Hepatocyte (in vitro differentiated cells): ENCODE data around the gene CHMP6. TPM values are rescaled to one million over a fixed set of nuclear protein-coding genes. Genes with fewer than 3 reads are reported as not detected.
A peak's percentile ranks its signal among the peaks of the same experiment; 100 is the strongest.

Source experiments
- DNase-seq: peaks from one replicate; pipeline ENCODE4 v3.0.0-alpha.2; 2016; ENCODE audit warnings: low spot score
- H2AFZ ChIP-seq: fragments of 200-600 bp; sonication (generic); 2 replicates; pipeline ENCODE4 v1.6.0; 2016; ENCODE audit warnings: antibody characterized with exemption, mild to moderate bottlenecking
- H3K27ac ChIP-seq: fragments of 200-600 bp; sonication (generic); 2 replicates; pipeline ENCODE4 v1.5.1; 2016; ENCODE audit warnings: mild to moderate bottlenecking
- H3K27me3 ChIP-seq: fragments of 200-600 bp; sonication (generic); 2 replicates; pipeline ENCODE4 v1.6.1; 2016
- H3K36me3 ChIP-seq: fragments of 200-600 bp; sonication (generic); replicated peaks from 2 replicates; pipeline ENCODE4 v1.5.1; 2016; ENCODE audit warnings: low read depth; ENCODE audit not compliant: insufficient read depth
- H3K4me1 ChIP-seq: fragments of 200-600 bp; sonication (generic); 2 replicates; pipeline ENCODE4 v1.5.1; 2016; ENCODE audit warnings: mild to moderate bottlenecking, moderate library complexity; ENCODE audit not compliant: insufficient read depth
- H3K4me2 ChIP-seq: fragments of 200-600 bp; sonication (generic); 2 replicates; pipeline ENCODE4 v1.6.0; 2016
- H3K4me3 ChIP-seq: fragments of 200-600 bp; sonication (generic); 2 replicates; pipeline ENCODE4 v1.5.1; 2016; ENCODE audit warnings: mild to moderate bottlenecking
- H3K79me2 ChIP-seq: fragments of 200-600 bp; sonication (generic); 2 replicates; pipeline ENCODE4 v1.6.0; 2017; ENCODE audit warnings: mild to moderate bottlenecking
- H3K9me2 ChIP-seq: fragments of 200-600 bp; sonication (generic); replicated peaks from 2 replicates; pipeline ENCODE4 v1.6.0; 2017; ENCODE audit warnings: mild to moderate bottlenecking; ENCODE audit not compliant: insufficient read depth
- H3K9me3 ChIP-seq: fragments of 200-600 bp; sonication (generic); 2 replicates; pipeline ENCODE4 v1.5.1; 2016; ENCODE audit warnings: low read depth, mild to moderate bottlenecking
- H4K20me1 ChIP-seq: fragments of 200-600 bp; sonication (generic); 2 replicates; pipeline ENCODE4 v1.6.0; 2016; ENCODE audit warnings: mild to moderate bottlenecking; ENCODE audit not compliant: insufficient read depth, poor library complexity, severe bottlenecking
- CTCF ChIP-seq: fragments of 200-600 bp; sonication (generic); IDR thresholded peaks from 2 replicates; pipeline ENCODE4 v1.5.1; 2016; ENCODE audit warnings: antibody characterized with exemption, mild to moderate bottlenecking; ENCODE audit not compliant: poor library complexity
- EZH2 ChIP-seq: fragments of 200-600 bp; sonication (generic); IDR thresholded peaks from 2 replicates; pipeline ENCODE4 v1.6.1; 2016; ENCODE audit warnings: antibody characterized with exemption, mild to moderate bottlenecking, borderline replicate concordance
- EZH2phosphoT487 ChIP-seq: fragments of 200-600 bp; sonication (generic); IDR thresholded peaks from one replicate; pipeline ENCODE4 v1.6.1; 2018; ENCODE audit warnings: antibody characterized with exemption, mild to moderate bottlenecking, low read depth, moderate library complexity; ENCODE audit not compliant: unreplicated experiment, severe bottlenecking
- WGBS: methylation state at CpG from one replicate; pipeline ENCODE4 v1.1.6; 2016; ENCODE audit warnings: low lambda C conversion rate; ENCODE audit errors: missing lambda C conversion rate; 5-methylcytosine and 5-hydroxymethylcytosine counted together
- polyA plus RNA-seq: library from polyadenylated mRNA; unstranded; fragments of >200 nt; fragmentation: Nextera tagmentation; extraction: Ambion mirVana; gene quantifications from 2 replicates; pipeline ENCODE4 v1.2.1, GENCODE V29; 2016
- total RNA-seq: library from RNA; depleted of rRNA; stranded (reverse); fragments of >200 nt; gene quantifications from 2 replicates; pipeline ENCODE4 v1.2.3, GENCODE V29; 2014

The CHMP6 gene
- total and polyA plus RNA-seq, 2 experiments from 2014 or later: 16.9 to 38.3 TPM

DNA sequence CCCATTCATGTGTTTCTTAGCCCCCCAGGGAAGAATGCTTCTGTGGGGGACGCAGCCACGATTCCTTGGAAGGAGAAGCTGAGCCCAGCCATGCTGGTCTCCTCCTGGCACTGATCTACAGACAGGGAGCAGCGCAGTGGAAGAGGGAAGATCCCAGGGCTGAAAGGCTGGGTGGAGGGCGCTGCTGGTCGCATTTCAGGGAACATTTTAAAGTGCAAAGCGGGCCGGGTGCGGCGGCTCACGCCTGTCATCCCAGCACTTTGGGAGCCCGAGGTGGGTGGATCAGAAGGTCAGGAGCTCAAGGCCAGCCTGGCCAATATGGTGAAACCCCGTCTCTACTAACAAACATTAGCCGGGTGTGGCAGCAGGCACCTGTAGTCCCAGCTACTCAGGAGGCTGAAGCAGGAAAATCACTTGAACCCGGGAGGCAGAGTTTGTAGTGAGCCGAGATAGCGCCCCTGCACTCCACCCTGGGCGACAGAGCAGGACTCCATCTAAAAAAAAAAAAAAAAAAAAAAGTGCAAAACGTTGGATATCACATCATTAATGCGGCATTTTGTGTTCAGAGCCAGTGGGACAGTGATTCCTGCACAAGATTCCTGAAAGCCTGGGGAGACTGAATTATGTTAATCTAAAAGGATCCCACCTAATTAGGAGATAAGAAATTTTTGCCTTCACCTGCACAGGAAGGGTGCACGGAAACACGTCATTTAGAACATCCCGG is 558 bp upstream of the CHMP6 start:
- H3K9me2 ChIP-seq: no peaks in the 10 kb centered on the region
- TF ChIP-seq EZH2phosphoT487: no peak
- TF ChIP-seq EZH2: no peak
- TF ChIP-seq CTCF: no peak
- no peak overlapping the region for H3K27ac ChIP-seq

DNA sequence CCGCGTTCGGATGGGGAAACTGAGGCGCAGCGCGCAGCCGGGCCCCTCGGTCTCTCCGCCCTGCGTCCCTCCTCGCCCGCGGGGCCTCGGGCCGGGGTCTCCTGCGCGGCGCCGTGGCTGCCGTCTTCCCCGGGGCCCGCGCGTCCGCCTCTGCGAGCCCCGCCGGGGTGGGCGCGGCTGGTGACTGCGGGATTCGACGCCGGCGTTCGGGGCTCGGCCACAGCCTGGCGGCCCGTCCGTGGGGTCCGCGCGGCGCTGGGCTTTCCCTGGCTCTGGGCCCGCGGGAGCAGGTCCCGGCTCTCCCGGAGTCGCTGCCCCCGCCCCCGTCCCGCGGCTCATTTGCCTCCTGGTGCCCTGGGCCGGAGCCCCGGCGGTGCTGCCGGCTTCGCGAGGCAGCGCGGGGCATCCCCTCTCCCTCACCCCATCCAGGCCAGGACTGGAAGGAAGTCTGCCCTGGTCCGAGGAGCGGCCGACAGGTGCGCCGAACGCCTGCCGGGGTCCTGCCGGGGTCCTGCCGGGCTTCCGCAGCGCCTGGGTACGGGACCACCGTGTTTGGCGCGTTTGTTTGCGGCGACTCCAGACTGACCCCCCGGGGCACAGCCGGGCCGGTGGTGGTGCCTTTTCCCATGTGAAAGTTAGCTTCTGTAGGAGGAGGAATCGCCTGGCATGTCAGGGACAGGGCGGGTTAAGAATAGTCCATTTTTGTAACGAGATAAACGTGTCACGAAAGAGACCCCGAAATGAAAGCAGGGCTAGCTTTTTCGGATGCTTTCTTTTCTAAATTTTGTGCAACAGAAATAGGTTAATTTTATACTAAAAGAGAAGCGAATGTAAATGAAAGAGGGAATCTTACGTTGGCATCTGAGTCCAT is 671 bp downstream of the CHMP6 start:
- 10% methylated on average over 52 of the region's 90 CpGs for WGBS
- TF ChIP-seq EZH2phosphoT487: no peak
- TF ChIP-seq CTCF: no peak
- no peak for TF ChIP-seq EZH2
- H4K20me1 ChIP-seq: no peaks in the 10 kb centered on the region
- peak; percentile 26 for DNase-seq
- H3K36me3 ChIP-seq: no peaks in the 10 kb centered on the region
- H3K4me1 ChIP-seq: peaks cover 10% of the 10 kb centered on the region
- peaks cover 12% of the 10 kb centered on the region for H3K79me2 ChIP-seq
- peak overlapping the region; percentile 100 for H3K4me3 ChIP-seq
- H3K9me2 ChIP-seq: no peaks in the 10 kb centered on the region
- H3K27ac ChIP-seq: peak overlapping the region; percentile 23
- H3K27me3 ChIP-seq: no peaks in the 10 kb centered on the region
- peak overlapping the region; percentile 99 for H3K4me2 ChIP-seq
- peak overlapping the region; percentile 100 for H2AFZ ChIP-seq
- no peaks in the 10 kb centered on the region for H3K9me3 ChIP-seq

More for the DNA sequence above, 558 bp upstream of the CHMP6 start:
- Histone ChIP-seq H3K4me1 (peaks cover 10% of the 10 kb centered on the region), H3K36me3 (no peaks in the 10 kb centered on the region), H3K9me3 (no peaks in the 10 kb centered on the region), H3K27me3 (no peaks in the 10 kb centered on the region), H3K79me2 (peaks cover 12% of the 10 kb centered on the region), H4K20me1 (no peaks in the 10 kb centered on the region), H3K4me3 (peak overlapping the region; percentile 100), H2AFZ (peak overlapping the region; percentile 100), H3K4me2 (peak overlapping the region; percentile 99)
- DNase-seq: no peak
- 55% methylated on average over 22 of the region's 22 CpGs for WGBS

DNA sequence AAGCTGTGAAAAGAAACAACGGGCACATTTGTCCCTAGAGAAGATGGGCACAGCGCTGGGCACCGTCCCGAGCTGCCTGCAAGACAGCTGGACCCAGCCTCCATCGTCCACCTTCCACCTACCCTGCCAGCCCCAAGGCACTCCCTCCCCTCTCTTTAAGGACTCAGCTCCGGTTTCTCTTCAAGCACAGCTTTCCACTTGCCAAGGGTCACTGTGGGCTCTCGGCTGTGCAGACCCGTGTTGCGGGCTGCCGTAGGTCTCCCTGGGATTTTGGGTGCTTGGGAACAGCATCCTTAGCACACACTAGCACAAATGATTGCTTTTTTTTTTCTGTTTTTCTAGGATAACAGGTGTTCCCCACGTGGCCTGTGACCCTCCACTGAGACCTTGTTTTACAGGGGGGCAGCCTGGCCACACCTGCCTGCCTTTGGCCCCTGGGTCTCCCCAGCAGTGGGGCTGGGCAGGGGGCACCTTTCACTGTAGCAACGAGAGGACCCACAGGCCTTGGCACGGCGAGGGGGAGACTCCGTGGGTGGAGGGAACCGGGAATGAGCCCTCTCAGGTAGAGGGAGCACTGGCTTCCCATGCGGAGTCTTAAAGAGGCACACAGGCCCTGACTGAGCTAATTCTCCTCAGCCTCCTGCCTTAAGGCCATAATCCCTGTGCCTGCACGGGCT is 1.4 kb downstream of the CHMP6 start:
- Histone ChIP-seq H2AFZ (no peak overlapping the region), H3K4me1 (peaks cover 10% of the 10 kb centered on the region), H3K9me3 (no peaks in the 10 kb centered on the region), H3K4me3 (no peak overlapping the region), H3K79me2 (peaks cover 12% of the 10 kb centered on the region), H3K4me2 (peak overlapping the region; percentile 99), H4K20me1 (no peaks in the 10 kb centered on the region), H3K36me3 (no peaks in the 10 kb centered on the region), H3K9me2 (no peaks in the 10 kb centered on the region), H3K27me3 (no peaks in the 10 kb centered on the region), H3K27ac (no peak overlapping the region)
- no peak for TF ChIP-seq CTCF
- TF ChIP-seq EZH2phosphoT487: no peak
- peak; percentile 4 for DNase-seq
- 74% methylated on average over 18 of the region's 18 CpGs for WGBS
